ENCODE measurements around the gene TKT. TPM values are rescaled to one million over a fixed set of nuclear protein-coding genes. Genes with fewer than 3 reads are reported as not detected.

TKT gene
- total and polyA plus RNA-seq, 2 of the 8 experiments (the other 6 are each of a cell fraction or from before 2014, with no cell fraction given), result 418 to 986 TPM

DNA sequence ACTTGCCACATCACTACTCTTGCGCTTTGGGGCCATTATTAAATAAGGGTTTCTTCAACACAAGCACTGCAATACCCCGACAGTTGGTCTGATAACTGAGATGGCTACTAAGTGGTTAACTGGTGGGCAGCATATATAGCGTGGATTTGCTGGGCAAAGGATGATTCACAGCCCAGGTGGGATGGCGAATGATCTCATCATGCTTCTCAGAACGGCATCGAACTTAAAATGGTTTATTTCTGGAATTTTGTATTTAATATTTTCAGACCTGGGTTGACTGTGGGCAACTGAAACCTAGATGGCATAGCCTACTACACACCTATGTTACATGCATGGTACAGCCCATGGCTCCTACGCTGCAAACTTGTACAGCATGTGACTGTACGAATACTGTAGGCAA is 26.8 kb upstream of the TKT start:
- Histone ChIP-seq H4K91ac (replicated peaks; ENCODE audit: insufficient read length, low read length) (no peak overlapping the region), H3K79me2 (ENCODE audit: control insufficient read depth in 1 of 2, insufficient read depth in 2 of 2, low read length in 2 of 2) (no peaks in the 10 kb centered on the region), H3K4ac (replicated peaks; ENCODE audit: insufficient read length, low read depth, low read length) (no peak overlapping the region), H3K23me2 (ENCODE audit: low read depth, low read length) (0 out of 2 replicates have a peak, but pooled peaks cover 1% of the 10 kb centered on the region), H3K79me1 (ENCODE audit: low read depth, low read length) (no peaks in the 10 kb centered on the region), H2AK5ac (ENCODE audit: low read depth, low read length) (no peak overlapping the region), H4K20me1 (replicated peaks in 1 of 2; ENCODE audit: control insufficient read depth in 1 of 2, insufficient read depth in 2 of 2, low read length in 2 of 2) (peaks cover 0 to 2% of the 10 kb centered on the region in 2 experiments), H3K14ac (ENCODE audit: insufficient read length) (no peak overlapping the region), H3K56ac (replicated peaks; ENCODE audit: insufficient read length, low read depth, low read length) (no peak overlapping the region), H3K9ac (replicated peaks in 1 of 4; ENCODE audit: extremely low read depth in 1 of 4, low read depth in 3 of 4, low read length in 3 of 4) (no peak overlapping the region), H3K4me1 (replicated peaks in 1 of 4; ENCODE audit: control insufficient read depth in 3 of 4, insufficient read depth in 4 of 4, low read length in 3 of 4) (peaks cover 5 to 15% (median 11%) of the 10 kb centered on the region in 4 experiments; a peak in 6 of 7 replicates), H3K9me3 (ENCODE audit: insufficient read depth in 2 of 2, low read depth in 1 of 2, low read length in 1 of 2) (no peaks in the 10 kb centered on the region), H2BK12ac (ENCODE audit: low read depth, low read length) (no peak overlapping the region), H3K23ac (ENCODE audit: insufficient read length) (no peak overlapping the region), H2BK120ac (replicated peaks; ENCODE audit: low read depth, low read length) (no peak overlapping the region), H2BK15ac (ENCODE audit: low read length) (no peak overlapping the region), H2BK5ac (ENCODE audit: low read depth, low read length) (no peak overlapping the region), H3K4me2 (ENCODE audit: insufficient read depth in 1 of 2, low read depth in 2 of 2, low read length in 2 of 2) (no peak overlapping the region), H3K36me3 (ENCODE audit: control insufficient read depth in 2 of 4, insufficient read depth in 4 of 4, low read length in 3 of 4) (peaks cover 0 to 4% (median 1%) of the 10 kb centered on the region in 4 experiments; a peak in 1 of 8 replicates), H3K18ac (ENCODE audit: extremely low read depth, low read length) (no peak overlapping the region), H4K8ac (ENCODE audit: extremely low read depth, insufficient read depth, low read length) (no peak overlapping the region), H3K27ac (ENCODE audit: low read depth, low read length) (no peak overlapping the region), H2AFZ (ENCODE audit: low read length) (no peak overlapping the region), H2BK20ac (ENCODE audit: low read length) (no peak overlapping the region), H3K4me3 (ENCODE audit: extremely low read depth in 1 of 4, insufficient read depth in 2 of 4, low read depth in 3 of 4, low read length in 4 of 4) (no peak overlapping the region), H4K5ac (ENCODE audit: insufficient read length, low read depth, low read length) (no peak overlapping the region), H3K27me3 (replicated peaks in 1 of 4; ENCODE audit: control insufficient read depth in 3 of 4, extremely low read depth in 1 of 4, insufficient read depth in 3 of 4, low read length in 3 of 4) (no peaks in the 10 kb centered on the region)
- FAIRE-seq, result no peak
- CTCF ChIA-PET (ENCODE audit: partially characterized antibody), result no interaction called here
- no peak for DNase-seq (ENCODE audit: low read depth in 1 of 2, low spot score in 2 of 2)
- POLR2A ChIA-PET (ENCODE audit: partially characterized antibody), result no interaction called here
- WGBS, 2 experiments (ENCODE audit: extremely low coverage in 1 of 2, insufficient coverage in 1 of 2, insufficient read length in 1 of 2, insufficient replicate concordance in 2 of 2, low coverage in 1 of 2, low lambda C conversion rate in 2 of 2, missing lambda C conversion rate in 1 of 2), result 92% methylated on average over 8 of the region's 8 CpGs; no CpG with 5 or more reads in 1 of the 2 experiments
- TF ChIP-seq RXRA (IDR thresholded peaks at IDR 0.05; ENCODE audit: insufficient read depth, low read depth, low read length) (no peak), SIN3A (conservative IDR thresholded peaks at IDR 0.05 in 1 of 2, IDR thresholded peaks at IDR 0.05 in 1 of 2; ENCODE audit: low read depth in 1 of 2, low read length in 2 of 2) (no peak), EGR1 (IDR thresholded peaks at IDR 0.05; ENCODE audit: borderline replicate concordance, low read depth, low read length) (no peak), TAF7 (optimal IDR thresholded peaks at IDR 0.05; ENCODE audit: borderline replicate concordance, low read depth, low read length) (no peak), BACH1 (IDR thresholded peaks at IDR 0.05; ENCODE audit: low read length) (no peak), PHF8 (conservative IDR thresholded peaks at IDR 0.05; ENCODE audit: low read depth, low read length) (no peak), RBBP5 (IDR thresholded peaks at IDR 0.05; ENCODE audit: borderline replicate concordance, low read depth, low read length) (no peak), JUN (IDR thresholded peaks at IDR 0.05; ENCODE audit: low read depth, low read length) (no peak), CBX5 (IDR thresholded peaks at IDR 0.05; ENCODE audit: low read depth, low read length) (no peak), TBP (IDR thresholded peaks at IDR 0.05; ENCODE audit: low read depth, low read length) (no peak), EZH2 (IDR thresholded peaks at IDR 0.05; ENCODE audit: low read depth, low read length, severe bottlenecking) (no peak), RFX5 (IDR thresholded peaks at IDR 0.05; ENCODE audit: borderline replicate concordance, low read depth, low read length) (no peak), CEBPB (IDR thresholded peaks at IDR 0.05; ENCODE audit: low read depth, low read length) (no peak), TEAD4 (IDR thresholded peaks at IDR 0.05; ENCODE audit: low read depth, low read length) (no peak)
- TF ChIP-seq, protein P1, sequence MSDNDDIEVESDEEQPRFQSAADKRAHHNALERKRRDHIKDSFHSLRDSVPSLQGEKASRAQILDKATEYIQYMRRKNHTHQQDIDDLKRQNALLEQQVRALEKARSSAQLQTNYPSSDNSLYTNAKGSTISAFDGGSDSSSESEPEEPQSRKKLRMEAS (IDR thresholded peaks at IDR 0.05), result no peak

All from H1 (cell line).